Measurements from ENCODE around the gene CNOT6L. TPM values are rescaled to one million over a fixed set of nuclear protein-coding genes. Genes with fewer than 3 reads are reported as not detected.

Gene CNOT6L
- total RNA-seq, 1 donor from 2014 or later, result 21.8 TPM

GRCh38 chr4:77701121-77701520, 118.0 kb downstream of the CNOT6L start:
- Histone ChIP-seq H3K4me1 (peaks cover 24% of the 10 kb centered on the region), H3K27ac (replicated peaks) (no peak overlapping the region), H3K4me3 (no peak overlapping the region), H3K36me3 (no peaks in the 10 kb centered on the region), H3K27me3 (ENCODE audit: low read depth) (no peaks in the 10 kb centered on the region), H3K9me3 (replicated peaks) (no peaks in the 10 kb centered on the region)
- intact Hi-C loops (cut with micrococcal nuclease), result no loop called here
- TF ChIP-seq CTCF (IDR thresholded peaks at IDR 0.05; ENCODE audit: borderline replicate concordance), result no peak
- no peak for DNase-seq

- Histone ChIP-seq H3K4me1 (peaks cover 24% of the 10 kb centered on the region), H3K4me3 (no peak overlapping the region), H3K27me3 (ENCODE audit: low read depth) (no peaks in the 10 kb centered on the region), H3K27ac (replicated peaks) (peak overlapping the region; percentile 25), H3K9me3 (replicated peaks) (no peaks in the 10 kb centered on the region), H3K36me3 (no peaks in the 10 kb centered on the region)
- no peak for TF ChIP-seq CTCF (IDR thresholded peaks at IDR 0.05; ENCODE audit: borderline replicate concordance)
- DNase-seq, result no peak
- intact Hi-C loops (cut with micrococcal nuclease), result no loop called here
These were observed 119.4 kb downstream of the CNOT6L start for GRCh38 chr4:77699731-77700210.

DNA sequence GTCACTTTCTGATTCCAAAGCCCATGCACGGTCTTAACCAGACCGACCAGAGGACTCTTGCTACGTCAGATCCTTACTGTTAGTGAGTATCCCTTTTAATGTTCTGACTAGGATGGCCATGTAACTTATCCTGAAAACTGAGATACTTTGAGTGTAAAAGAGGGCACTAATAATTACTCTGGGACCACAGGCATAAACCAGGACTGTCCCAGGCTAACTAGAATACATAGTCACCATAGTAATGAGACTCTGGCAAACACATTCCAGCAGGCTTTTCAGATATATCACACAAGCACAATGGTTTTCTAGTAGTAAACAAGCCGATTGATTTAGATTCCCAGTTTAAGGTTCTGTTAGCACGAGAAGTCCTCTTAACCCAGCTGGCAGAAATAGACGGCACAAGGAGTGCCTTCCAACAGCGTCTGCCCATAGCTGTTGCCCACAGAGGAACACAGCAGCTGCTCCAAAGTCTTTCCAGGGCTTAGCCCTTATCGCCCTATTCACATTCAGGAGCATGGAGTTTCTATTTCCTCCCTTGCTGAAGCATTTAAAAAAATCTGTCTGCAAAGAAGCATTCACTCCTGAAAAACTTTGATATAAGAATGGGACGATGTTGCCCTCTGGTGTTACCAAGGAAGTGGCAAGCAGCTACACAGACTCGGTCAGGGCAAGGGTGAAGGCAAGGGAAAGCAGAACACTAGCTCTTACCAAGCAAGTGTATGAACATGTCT, 121.1 kb downstream of the CNOT6L start:
- no peaks in the 10 kb centered on the region for H3K27me3 ChIP-seq (ENCODE audit: low read depth)
- H3K4me3 ChIP-seq, result peak overlapping the region; percentile 36
- no peaks in the 10 kb centered on the region for H3K36me3 ChIP-seq
- H3K4me1 ChIP-seq, result peaks cover 24% of the 10 kb centered on the region
- intact Hi-C loops (cut with micrococcal nuclease), result no loop called here
- DNase-seq, result no peak
- peak; percentile 38 for TF ChIP-seq CTCF (IDR thresholded peaks at IDR 0.05; ENCODE audit: borderline replicate concordance)
- no peaks in the 10 kb centered on the region for H3K9me3 ChIP-seq (replicated peaks)
- peak overlapping the region; percentile 55 for H3K27ac ChIP-seq (replicated peaks)

- H3K36me3 ChIP-seq, result no peaks in the 10 kb centered on the region
- no peak for DNase-seq
These were observed 123.4 kb downstream of the CNOT6L start for GRCh38 chr4:77695774-77696173.

GRCh38 chr4:77692847-77693432, 126.2 kb downstream of the CNOT6L start:
- no peak overlapping the region for H3K27ac ChIP-seq (replicated peaks)
- no peak for TF ChIP-seq CTCF (IDR thresholded peaks at IDR 0.05; ENCODE audit: borderline replicate concordance)
- DNase-seq, result no peak
- intact Hi-C loops (cut with micrococcal nuclease), result no loop called here
- no peak overlapping the region for H3K4me3 ChIP-seq
- H3K9me3 ChIP-seq (replicated peaks), result no peaks in the 10 kb centered on the region
- no peaks in the 10 kb centered on the region for H3K36me3 ChIP-seq
- peaks cover 6% of the 10 kb centered on the region for H3K4me1 ChIP-seq
- H3K27me3 ChIP-seq (ENCODE audit: low read depth), result no peaks in the 10 kb centered on the region

More at GRCh38 chr4:77695774-77696173, 123.4 kb downstream of the CNOT6L start:
- intact Hi-C loops (cut with micrococcal nuclease), result no loop called here
- Histone ChIP-seq H3K9me3 (replicated peaks) (no peaks in the 10 kb centered on the region), H3K4me3 (no peak overlapping the region), H3K27ac (replicated peaks) (no peak overlapping the region), H3K4me1 (peaks cover 22% of the 10 kb centered on the region), H3K27me3 (ENCODE audit: low read depth) (no peaks in the 10 kb centered on the region)
- TF ChIP-seq CTCF (IDR thresholded peaks at IDR 0.05; ENCODE audit: borderline replicate concordance), result no peak

Measured in left ventricle myocardium inferior (tissue), 1 donor.